B cell (primary cell): ENCODE measurements around the gene AVPI1. TPM values are rescaled to one million over a fixed set of nuclear protein-coding genes. Genes with fewer than 3 reads are reported as not detected.

Source experiments
- ATAC-seq: fragments of 200-7000 bp; cut with Tn5 transposase; one replicate; pipeline ENCODE4 v1.10.0; 2021; ENCODE audit warnings: low read depth, mild to moderate bottlenecking, moderate number of reproducible peaks, moderate library complexity
- CTCF ChIA-PET: fragments of 350-600 bp; sonication (Branson Sonifier 250); formaldehyde crosslinking; loops from one replicate; lab custom pipeline; 2021; ENCODE audit warnings: antibody characterized with exemption, inconsistent platforms; lab: Charles Lee
- POLR2A ChIA-PET: fragments of 350-600 bp; sonication (Branson Sonifier 250); formaldehyde crosslinking; loops from one replicate; lab custom pipeline; 2021; ENCODE audit warnings: antibody characterized with exemption; lab: Charles Lee
- DNase-seq: peaks from one replicate; pipeline ENCODE4 v3.0.0; 2013
- H2AFZ ChIP-seq: 2 replicates; pipeline ENCODE4 v1.6.1; 2012; ENCODE audit warnings: mild to moderate bottlenecking, low read depth, low read length; ENCODE audit not compliant: insufficient read depth, poor library complexity, severe bottlenecking
- H3K27ac ChIP-seq, 2 donors: 1 replicate in 1 of 2; 2 replicates in 1 of 2; pipeline ENCODE4 v1.5.1; 2012 to 2013; ENCODE audit warnings: low read length in 2 of 2, mild to moderate bottlenecking in 2 of 2, moderate library complexity in 1 of 2
- H3K27me3 ChIP-seq, 4 experiments: fragments of 200-600 bp in 1 of 4; sonication (generic) in 1 of 4; replicated peaks in 1 of 4; 1 replicate in 2 of 4; 2 replicates in 2 of 4; pipeline versions ENCODE4 v1.6.1 to v1.7.0; 2013 to 2016; ENCODE audit warnings: low read length in 3 of 4, mild to moderate bottlenecking in 2 of 4, mixed read lengths in 1 of 4, moderate library complexity in 1 of 4; ENCODE audit not compliant: insufficient read depth in 4 of 4, control insufficient read depth in 3 of 4; ENCODE audit errors: control extremely low read depth in 1 of 4
- H3K36me3 ChIP-seq, 2 experiments: replicated peaks in 1 of 2; 1 replicate in 1 of 2; 2 replicates in 1 of 2; pipeline versions ENCODE4 v1.6.1 to v1.7.1; 2013; ENCODE audit warnings: low read length in 1 of 2; ENCODE audit not compliant: insufficient read depth in 2 of 2, control insufficient read depth in 1 of 2; ENCODE audit errors: control extremely low read depth in 1 of 2, extremely low read depth in 1 of 2
- H3K4me1 ChIP-seq, 2 donors: fragments of 200-600 bp in 1 of 2; sonication (generic) in 1 of 2; 1 replicate in 1 of 2; 2 replicates in 1 of 2; pipeline versions ENCODE4 v1.5.1 to v1.6.1; 2013 to 2017; ENCODE audit warnings: low read length in 2 of 2; ENCODE audit not compliant: control insufficient read depth in 2 of 2, insufficient read depth in 2 of 2
- H3K4me2 ChIP-seq: replicated peaks from 2 replicates; pipeline ENCODE3; 2012; ENCODE audit warnings: mild to moderate bottlenecking, low read depth, low read length; ENCODE audit not compliant: poor library complexity, severe bottlenecking
- H3K4me3 ChIP-seq, 5 experiments: fragments of 200-600 bp in 1 of 5; sonication (generic) in 1 of 5; 1 replicate in 3 of 5; 2 replicates in 2 of 5; pipeline versions ENCODE4 v1.5.1 to v1.7.0; 2011 to 2016; ENCODE audit warnings: low read length in 4 of 5, mild to moderate bottlenecking in 4 of 5, low read depth in 2 of 5, control low read depth in 1 of 5, moderate library complexity in 1 of 5; ENCODE audit not compliant: insufficient read depth in 1 of 5; ENCODE audit errors: control extremely low read depth in 1 of 5, extremely low read depth in 1 of 5
- H3K79me2 ChIP-seq: fragments of 200-600 bp; sonication (generic); one replicate; pipeline ENCODE4 v1.6.0; 2016; ENCODE audit warnings: low read length; ENCODE audit not compliant: control insufficient read depth, insufficient read depth
- H3K9ac ChIP-seq: fragments of 200-600 bp; sonication (generic); 2 replicates; pipeline ENCODE4 v1.6.1; 2017; ENCODE audit warnings: mild to moderate bottlenecking, low read length, moderate library complexity
- H3K9me3 ChIP-seq, 3 donors: one replicate each; pipeline versions ENCODE4 v1.6.1 to v1.7.1; 2013; ENCODE audit warnings: low read length in 2 of 3; ENCODE audit not compliant: control insufficient read depth in 2 of 3, insufficient read depth in 1 of 3; ENCODE audit errors: control extremely low read depth in 1 of 3
- H4K20me1 ChIP-seq: 2 replicates; pipeline ENCODE4 v1.6.0; 2012; ENCODE audit warnings: mild to moderate bottlenecking, low read length; ENCODE audit not compliant: insufficient read depth, control insufficient read depth, poor library complexity, severe bottlenecking
- H3K27ac Mint-ChIP-seq: one replicate; pipeline ENCODE4 v1.8.0; 2021; ENCODE audit warnings: mixed read lengths
- H3K27me3 Mint-ChIP-seq: one replicate; pipeline ENCODE4 v1.8.0; 2021; ENCODE audit warnings: mixed read lengths
- H3K4me1 Mint-ChIP-seq: one replicate; pipeline ENCODE4 v1.8.0; 2021; ENCODE audit warnings: mixed read lengths
- H3K4me3 Mint-ChIP-seq: one replicate; pipeline ENCODE4 v1.8.0; 2021; ENCODE audit warnings: mixed read lengths
- H3K9me3 Mint-ChIP-seq: one replicate; pipeline ENCODE4 v1.8.0; 2022; ENCODE audit warnings: mixed read lengths; ENCODE audit not compliant: insufficient read depth
- EZH2 ChIP-seq: IDR thresholded peaks from 2 replicates; pipeline ENCODE4 v1.6.1; 2012; ENCODE audit warnings: borderline replicate concordance, low read depth, mild to moderate bottlenecking, moderate library complexity, low read length; ENCODE audit not compliant: insufficient read depth, poor library complexity, severe bottlenecking
- WGBS: methylation state at CpG from one replicate; pipeline ENCODE4 v1.1.5; 2013; ENCODE audit warnings: missing lambda C conversion rate; ENCODE audit not compliant: insufficient coverage; 5-methylcytosine and 5-hydroxymethylcytosine counted together
- intact Hi-C: fragments of 100-400 bp; cut with micrococcal nuclease; formaldehyde crosslinking; loops from one replicate; pipeline ENCODE4 v1.10.0; 2022
- polyA plus RNA-seq: library from polyadenylated mRNA; depleted of rRNA; stranded (reverse); fragments of >200 nt; gene quantifications from 2 replicates; pipeline ENCODE4 v1.2.3, GENCODE V29; 2012
- total RNA-seq, 2 donors: library from RNA; stranded (reverse); fragments of 120-200 nt in 1 of 2; gene quantifications; 1 replicate in 1 of 2; 2 replicates in 1 of 2; pipeline versions ENCODE4 v1.2.3 to v1.2.4, GENCODE V29; 2013 to 2022
- TF ChIP-seq, protein P1 (sequence below): fragments of 200-600 bp; IDR thresholded peaks from one replicate; pipeline ENCODE4 v1.8.0; 2022; ENCODE audit warnings: antibody characterized with exemption, mild to moderate bottlenecking

AVPI1 gene
- total and polyA plus RNA-seq, 2 donors (not counting 1 experiment from before 2014, with no cell fraction given): 3.6 to 3.9 TPM

DNA sequence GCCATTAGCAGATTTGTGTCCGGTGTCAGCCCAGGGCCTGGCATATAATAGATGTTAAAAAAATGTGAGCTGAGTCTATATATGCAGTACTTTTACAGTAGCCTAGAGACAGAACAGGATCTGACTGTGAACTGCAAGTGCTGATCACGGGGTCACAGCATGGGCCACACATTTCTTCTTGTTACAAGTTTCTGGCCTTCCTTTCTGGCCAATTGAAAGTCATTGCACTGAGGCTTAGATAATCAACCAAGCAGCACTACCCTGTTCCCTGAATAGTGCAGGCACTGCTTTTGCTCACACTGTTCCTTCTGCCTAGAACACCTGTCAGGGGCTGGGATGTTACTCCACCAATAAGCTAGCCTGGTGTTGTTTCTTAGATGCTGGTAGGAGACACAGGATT lies 21.1 kb upstream of the AVPI1 start:
- Mint-ChIP-seq H3K27me3 (peaks cover 36% of the 10 kb centered on the region), H3K4me3 (no peak overlapping the region), H3K4me1 (peaks cover 10% of the 10 kb centered on the region), H3K9me3 (no peaks in the 10 kb centered on the region), H3K27ac (no peak overlapping the region)
- no peak overlapping the region for H3K27ac ChIP-seq
- no peak for TF ChIP-seq EZH2
- TF ChIP-seq, protein P1, sequence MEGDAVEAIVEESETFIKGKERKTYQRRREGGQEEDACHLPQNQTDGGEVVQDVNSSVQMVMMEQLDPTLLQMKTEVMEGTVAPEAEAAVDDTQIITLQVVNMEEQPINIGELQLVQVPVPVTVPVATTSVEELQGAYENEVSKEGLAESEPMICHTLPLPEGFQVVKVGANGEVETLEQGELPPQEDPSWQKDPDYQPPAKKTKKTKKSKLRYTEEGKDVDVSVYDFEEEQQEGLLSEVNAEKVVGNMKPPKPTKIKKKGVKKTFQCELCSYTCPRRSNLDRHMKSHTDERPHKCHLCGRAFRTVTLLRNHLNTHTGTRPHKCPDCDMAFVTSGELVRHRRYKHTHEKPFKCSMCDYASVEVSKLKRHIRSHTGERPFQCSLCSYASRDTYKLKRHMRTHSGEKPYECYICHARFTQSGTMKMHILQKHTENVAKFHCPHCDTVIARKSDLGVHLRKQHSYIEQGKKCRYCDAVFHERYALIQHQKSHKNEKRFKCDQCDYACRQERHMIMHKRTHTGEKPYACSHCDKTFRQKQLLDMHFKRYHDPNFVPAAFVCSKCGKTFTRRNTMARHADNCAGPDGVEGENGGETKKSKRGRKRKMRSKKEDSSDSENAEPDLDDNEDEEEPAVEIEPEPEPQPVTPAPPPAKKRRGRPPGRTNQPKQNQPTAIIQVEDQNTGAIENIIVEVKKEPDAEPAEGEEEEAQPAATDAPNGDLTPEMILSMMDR: no peak
- ATAC-seq (no peak), DNase-seq (no peak)
- no peaks in the 10 kb centered on the region for H3K9me3 ChIP-seq
- H3K79me2 ChIP-seq: no peaks in the 10 kb centered on the region
- no peak overlapping the region for H3K9ac ChIP-seq
- no peak overlapping the region for H3K4me2 ChIP-seq
- H4K20me1 ChIP-seq: no peaks in the 10 kb centered on the region
- no peak overlapping the region for H3K4me3 ChIP-seq
- peaks cover 0 to 41% (median 19%) of the 10 kb centered on the region in 4 experiments for H3K27me3 ChIP-seq
- ChIA-PET CTCF (interaction anchor here (0.9 to 4.7 kb wide), 5 partner anchors 8 to 31 kb away, joined by 3 to 63 read pairs (median 14); partner anchors contain the start of gene ZFYVE27), POLR2A (no interaction called here)
- intact Hi-C loops: loop anchor here (2.0 kb wide), 1 partner anchor 31 kb away; no protein-coding TSS in a partner anchor
- no peaks in the 10 kb centered on the region for H3K36me3 ChIP-seq
- peaks cover 4 to 5% of the 10 kb centered on the region in 2 donors for H3K4me1 ChIP-seq
- 93% methylated on average over 2 of the region's 2 CpGs for WGBS
- H2AFZ ChIP-seq: no peak overlapping the region

DNA sequence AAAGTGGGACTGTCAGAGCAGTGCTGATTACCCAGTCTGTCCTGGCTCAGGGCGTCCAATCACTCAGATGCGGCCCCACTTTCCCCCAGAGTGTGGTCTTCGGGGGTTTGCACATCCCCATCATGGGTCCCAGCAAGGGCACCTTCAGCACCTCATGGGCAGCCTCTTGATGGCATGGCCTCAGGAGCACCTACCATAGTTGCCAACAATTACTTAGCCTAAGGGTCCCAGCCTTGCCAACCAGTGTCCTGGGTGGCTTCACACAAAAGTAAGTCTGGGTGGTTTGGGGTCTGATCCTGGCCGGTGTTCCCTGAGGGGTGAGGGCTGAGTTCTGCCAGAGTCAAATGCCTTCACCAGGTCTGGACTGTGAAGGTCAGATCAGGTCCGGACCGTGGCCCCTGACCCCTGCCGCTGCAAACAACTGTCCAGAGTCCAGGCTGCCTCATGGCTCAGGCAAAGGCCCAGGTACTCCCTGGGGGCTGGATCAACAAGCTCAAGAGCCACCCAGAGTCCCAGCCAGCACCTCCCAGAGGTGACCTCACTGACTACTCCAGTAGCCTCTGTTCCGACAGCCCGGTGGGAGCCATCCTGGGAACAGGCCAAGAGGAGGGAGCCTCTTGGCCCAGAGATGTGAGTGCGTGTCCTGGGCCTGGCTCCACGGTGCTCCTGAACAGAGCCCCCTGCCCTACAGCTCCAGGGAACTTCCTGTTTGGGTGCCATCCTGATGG lies 20.3 kb upstream of the AVPI1 start:
- H3K4me2 ChIP-seq: no peak overlapping the region
- intact Hi-C loops: no loop called here
- ATAC-seq: no peak
- no peaks in the 10 kb centered on the region for H3K79me2 ChIP-seq
- H3K27me3 ChIP-seq: peaks cover 0 to 32% (median 16%) of the 10 kb centered on the region in 4 experiments
- H3K27me3 Mint-ChIP-seq: peaks cover 34% of the 10 kb centered on the region
- no peaks in the 10 kb centered on the region for H3K9me3 Mint-ChIP-seq
- TF ChIP-seq, protein P1: no peak
- no peak for TF ChIP-seq EZH2
- ChIA-PET POLR2A (no interaction called here), CTCF (interaction anchor here (0.9 to 4.7 kb wide), 4 partner anchors 8 to 29 kb away, joined by 3 to 63 read pairs (median 12); partner anchors contain the start of gene ZFYVE27)
- peaks cover 5% of the 10 kb centered on the region for H3K4me1 Mint-ChIP-seq
- DNase-seq: no peak
- H3K4me3 ChIP-seq: no peak overlapping the region
- H3K27ac Mint-ChIP-seq: no peak overlapping the region
- no peaks in the 10 kb centered on the region for H3K36me3 ChIP-seq
- H3K27ac ChIP-seq: no peak overlapping the region
- no peaks in the 10 kb centered on the region for H4K20me1 ChIP-seq
- WGBS: 90% methylated on average over 11 of the region's 11 CpGs
- H3K4me1 ChIP-seq: no peaks in the 10 kb centered on the region
- H3K9me3 ChIP-seq: no peaks in the 10 kb centered on the region
- no peak overlapping the region for H3K9ac ChIP-seq
- no peak overlapping the region for H3K4me3 Mint-ChIP-seq
- H2AFZ ChIP-seq: no peak overlapping the region
